GM12801 (cell line): ENCODE data around the gene SDCCAG8.

Experiments
- CTCF ChIP-seq: IDR thresholded peaks from one replicate; pipeline ENCODE4 v1.5.1; 2011; ENCODE audit warnings: control low read depth; ENCODE audit not compliant: insufficient read length; ENCODE audit errors: extremely low read depth

SDCCAG8 gene

GRCh38 chr1:243354511-243355153 lies 98.8 kb downstream of the SDCCAG8 start:
- TF ChIP-seq CTCF, result no peak

- no peak for TF ChIP-seq CTCF
Measured at GRCh38 chr1:243363832-243364231, 108.0 kb downstream of the SDCCAG8 start.

- no peak for TF ChIP-seq CTCF
Measured at GRCh38 chr1:243364330-243364729, 108.5 kb downstream of the SDCCAG8 start.

- TF ChIP-seq CTCF, result no peak
Measured at GRCh38 chr1:243364866-243365265, 109.0 kb downstream of the SDCCAG8 start.

GRCh38 chr1:243367314-243367713 lies 111.5 kb downstream of the SDCCAG8 start:
- TF ChIP-seq CTCF, result no peak

- no peak for TF ChIP-seq CTCF
Measured at GRCh38 chr1:243374412-243374811, 118.6 kb downstream of the SDCCAG8 start.

GRCh38 chr1:243375596-243375995 lies 119.8 kb downstream of the SDCCAG8 start:
- no peak for TF ChIP-seq CTCF
